ENCODE measurements around the gene SLC44A1. TPM values are rescaled to one million over a fixed set of nuclear protein-coding genes. Genes with fewer than 3 reads are reported as not detected.

The SLC44A1 gene
- polyA plus RNA-seq, 1 of the 3 experiments (the other 2 are of a cell fraction): 4.5 TPM

DNA sequence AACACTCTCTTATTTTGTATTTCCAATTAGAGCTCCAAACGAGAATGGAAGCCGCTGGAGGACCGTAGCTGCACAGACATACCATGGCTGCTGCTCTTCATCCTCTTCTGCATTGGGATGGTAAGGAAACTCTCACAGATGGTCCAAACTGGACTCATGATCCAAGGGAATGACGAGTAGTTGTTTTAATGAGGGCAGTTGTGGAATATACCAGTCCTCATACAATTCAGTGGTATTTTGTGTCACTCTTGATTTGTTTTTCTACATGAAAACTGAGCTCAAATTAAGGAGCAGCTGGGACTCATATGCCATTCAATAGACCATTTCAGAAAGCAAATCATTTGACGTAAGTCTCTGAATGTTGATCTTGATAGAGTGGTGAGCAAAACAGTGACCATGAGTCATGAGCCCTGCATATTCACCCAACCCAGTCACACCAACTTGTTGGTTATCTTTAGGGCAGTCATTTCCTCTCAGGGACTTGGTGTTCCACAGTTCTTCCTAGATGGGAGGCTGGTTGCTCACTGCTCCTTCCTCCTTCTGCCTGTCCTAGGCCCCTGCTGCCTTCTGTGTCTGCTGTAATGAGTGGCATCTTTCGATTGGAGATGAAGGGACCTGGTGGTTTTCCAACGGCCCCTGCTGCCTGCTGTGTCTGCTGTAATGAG, 54.9 kb downstream of the SLC44A1 start (continued):
- TF ChIP-seq, protein P1, sequence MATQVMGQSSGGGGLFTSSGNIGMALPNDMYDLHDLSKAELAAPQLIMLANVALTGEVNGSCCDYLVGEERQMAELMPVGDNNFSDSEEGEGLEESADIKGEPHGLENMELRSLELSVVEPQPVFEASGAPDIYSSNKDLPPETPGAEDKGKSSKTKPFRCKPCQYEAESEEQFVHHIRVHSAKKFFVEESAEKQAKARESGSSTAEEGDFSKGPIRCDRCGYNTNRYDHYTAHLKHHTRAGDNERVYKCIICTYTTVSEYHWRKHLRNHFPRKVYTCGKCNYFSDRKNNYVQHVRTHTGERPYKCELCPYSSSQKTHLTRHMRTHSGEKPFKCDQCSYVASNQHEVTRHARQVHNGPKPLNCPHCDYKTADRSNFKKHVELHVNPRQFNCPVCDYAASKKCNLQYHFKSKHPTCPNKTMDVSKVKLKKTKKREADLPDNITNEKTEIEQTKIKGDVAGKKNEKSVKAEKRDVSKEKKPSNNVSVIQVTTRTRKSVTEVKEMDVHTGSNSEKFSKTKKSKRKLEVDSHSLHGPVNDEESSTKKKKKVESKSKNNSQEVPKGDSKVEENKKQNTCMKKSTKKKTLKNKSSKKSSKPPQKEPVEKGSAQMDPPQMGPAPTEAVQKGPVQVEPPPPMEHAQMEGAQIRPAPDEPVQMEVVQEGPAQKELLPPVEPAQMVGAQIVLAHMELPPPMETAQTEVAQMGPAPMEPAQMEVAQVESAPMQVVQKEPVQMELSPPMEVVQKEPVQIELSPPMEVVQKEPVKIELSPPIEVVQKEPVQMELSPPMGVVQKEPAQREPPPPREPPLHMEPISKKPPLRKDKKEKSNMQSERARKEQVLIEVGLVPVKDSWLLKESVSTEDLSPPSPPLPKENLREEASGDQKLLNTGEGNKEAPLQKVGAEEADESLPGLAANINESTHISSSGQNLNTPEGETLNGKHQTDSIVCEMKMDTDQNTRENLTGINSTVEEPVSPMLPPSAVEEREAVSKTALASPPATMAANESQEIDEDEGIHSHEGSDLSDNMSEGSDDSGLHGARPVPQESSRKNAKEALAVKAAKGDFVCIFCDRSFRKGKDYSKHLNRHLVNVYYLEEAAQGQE (IDR thresholded peaks at IDR 0.05; ENCODE audit: low read depth, low read length): no peak
- TF ChIP-seq CHD2 (IDR thresholded peaks at IDR 0.05; ENCODE audit: low read length, partially characterized antibody) (no peak), FOXJ3 (CRISPR knock-in tag; IDR thresholded peaks at IDR 0.05) (no peak), JUND (IDR thresholded peaks at IDR 0.05) (peak; percentile 74), ELF1 (IDR thresholded peaks at IDR 0.05) (no peak)
- TF ChIP-seq, protein P2, sequence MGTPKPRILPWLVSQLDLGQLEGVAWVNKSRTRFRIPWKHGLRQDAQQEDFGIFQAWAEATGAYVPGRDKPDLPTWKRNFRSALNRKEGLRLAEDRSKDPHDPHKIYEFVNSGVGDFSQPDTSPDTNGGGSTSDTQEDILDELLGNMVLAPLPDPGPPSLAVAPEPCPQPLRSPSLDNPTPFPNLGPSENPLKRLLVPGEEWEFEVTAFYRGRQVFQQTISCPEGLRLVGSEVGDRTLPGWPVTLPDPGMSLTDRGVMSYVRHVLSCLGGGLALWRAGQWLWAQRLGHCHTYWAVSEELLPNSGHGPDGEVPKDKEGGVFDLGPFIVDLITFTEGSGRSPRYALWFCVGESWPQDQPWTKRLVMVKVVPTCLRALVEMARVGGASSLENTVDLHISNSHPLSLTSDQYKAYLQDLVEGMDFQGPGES (IDR thresholded peaks at IDR 0.05; ENCODE audit: low read depth, low read length): no peak

DNA sequence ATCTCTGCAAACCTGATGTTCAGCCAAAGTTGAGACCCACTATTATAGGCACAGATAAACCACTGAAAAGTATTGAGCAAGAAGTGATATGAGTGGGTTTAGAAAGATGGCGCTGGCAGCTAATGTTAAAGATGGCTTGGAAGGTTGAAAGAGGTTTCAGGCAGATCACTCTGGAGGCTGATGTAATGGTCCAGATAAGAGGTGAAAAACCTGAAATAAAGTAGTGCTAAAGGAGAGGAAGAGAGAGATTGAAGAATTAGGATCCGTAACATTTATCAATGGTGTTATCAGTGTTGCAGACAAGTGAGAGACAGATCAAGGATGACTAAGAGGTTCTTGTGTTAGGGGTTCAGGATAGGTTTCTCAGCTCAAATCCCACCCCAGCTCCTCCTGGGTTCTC, 58.3 kb downstream of the SLC44A1 start:
- Histone ChIP-seq H3K27ac (ENCODE audit: low read depth in 2 of 2, low read length in 1 of 2) (no peak overlapping the region), H3K9ac (no peak overlapping the region), H3K36me3 (replicated peaks in 1 of 2; ENCODE audit: control insufficient read depth in 1 of 2, insufficient read depth in 2 of 2, low read length in 1 of 2) (peaks cover 3 to 6% of the 10 kb centered on the region in 2 experiments), H3K4me2 (no peak overlapping the region), H3K27me3 (ENCODE audit: insufficient read depth) (no peaks in the 10 kb centered on the region), H3K4me3 (ENCODE audit: low read depth in 2 of 2, low read length in 1 of 2) (no peak overlapping the region), H2AFZ (ENCODE audit: low read depth) (no peak overlapping the region), H3F3A (replicated peaks; ENCODE audit: insufficient read depth) (peaks cover 19% of the 10 kb centered on the region), H3K9me3 (no peaks in the 10 kb centered on the region), H3K79me2 (ENCODE audit: insufficient read depth) (peaks cover 7% of the 10 kb centered on the region), H4K20me1 (ENCODE audit: insufficient read depth) (no peaks in the 10 kb centered on the region), H3K4me1 (ENCODE audit: control insufficient read depth in 1 of 2, insufficient read depth in 2 of 2, low read depth in 1 of 2, low read length in 1 of 2) (peaks cover 0 to 12% of the 10 kb centered on the region in 2 experiments; a peak in 1 of 4 replicates), H3K9me2 (no peaks in the 10 kb centered on the region)
- no peak for DNase-seq
- ChIA-PET POLR2A (no interaction called here), CTCF (interaction anchor here (1.4 to 1.6 kb wide), 2 partner anchors 16 to 33 kb away, joined by 3 to 4 read pairs; no protein-coding TSS in a partner anchor)
- WGBS (ENCODE audit: low lambda C conversion rate): 98% methylated on average over 2 of the region's 2 CpGs
- TF ChIP-seq FOSL2 (IDR thresholded peaks at IDR 0.05; ENCODE audit: borderline replicate concordance, low read depth) (no peak), GATA2 (CRISPR knock-in tag; IDR thresholded peaks at IDR 0.05) (no peak), NRF1 (IDR thresholded peaks at IDR 0.05; ENCODE audit: low read depth, low read length) (no peak), MXI1 (IDR thresholded peaks at IDR 0.05; ENCODE audit: low read depth, low read length) (no peak), YY1 (IDR thresholded peaks at IDR 0.05; ENCODE audit: low read depth) (no peak), EZH2phosphoT487 (IDR thresholded peaks at IDR 0.05; ENCODE audit: borderline replicate concordance, low read depth) (no peak), RFX5 (IDR thresholded peaks at IDR 0.05; ENCODE audit: low read length) (no peak), GABPA (IDR thresholded peaks at IDR 0.05; ENCODE audit: low read depth) (no peak), SMC3 (IDR thresholded peaks at IDR 0.05; ENCODE audit: low read depth, low read length) (no peak), RCOR1 (IDR thresholded peaks at IDR 0.05; ENCODE audit: low read length) (no peak), ELF1 (IDR thresholded peaks at IDR 0.05) (no peak), SIN3A (IDR thresholded peaks at IDR 0.05; ENCODE audit: borderline replicate concordance, low read depth, low read length) (no peak), TCF12 (IDR thresholded peaks at IDR 0.05) (no peak), MEF2A (IDR thresholded peaks at IDR 0.05; ENCODE audit: borderline replicate concordance, low read depth) (no peak)
- TF ChIP-seq, protein P2 (IDR thresholded peaks at IDR 0.05; ENCODE audit: low read depth, low read length): no peak
- TF ChIP-seq, protein P3, sequence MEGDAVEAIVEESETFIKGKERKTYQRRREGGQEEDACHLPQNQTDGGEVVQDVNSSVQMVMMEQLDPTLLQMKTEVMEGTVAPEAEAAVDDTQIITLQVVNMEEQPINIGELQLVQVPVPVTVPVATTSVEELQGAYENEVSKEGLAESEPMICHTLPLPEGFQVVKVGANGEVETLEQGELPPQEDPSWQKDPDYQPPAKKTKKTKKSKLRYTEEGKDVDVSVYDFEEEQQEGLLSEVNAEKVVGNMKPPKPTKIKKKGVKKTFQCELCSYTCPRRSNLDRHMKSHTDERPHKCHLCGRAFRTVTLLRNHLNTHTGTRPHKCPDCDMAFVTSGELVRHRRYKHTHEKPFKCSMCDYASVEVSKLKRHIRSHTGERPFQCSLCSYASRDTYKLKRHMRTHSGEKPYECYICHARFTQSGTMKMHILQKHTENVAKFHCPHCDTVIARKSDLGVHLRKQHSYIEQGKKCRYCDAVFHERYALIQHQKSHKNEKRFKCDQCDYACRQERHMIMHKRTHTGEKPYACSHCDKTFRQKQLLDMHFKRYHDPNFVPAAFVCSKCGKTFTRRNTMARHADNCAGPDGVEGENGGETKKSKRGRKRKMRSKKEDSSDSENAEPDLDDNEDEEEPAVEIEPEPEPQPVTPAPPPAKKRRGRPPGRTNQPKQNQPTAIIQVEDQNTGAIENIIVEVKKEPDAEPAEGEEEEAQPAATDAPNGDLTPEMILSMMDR (IDR thresholded peaks at IDR 0.05): no peak
- TF ChIP-seq, protein P1 (IDR thresholded peaks at IDR 0.05; ENCODE audit: low read depth, low read length): no peak
